Caco-2 (cell line): ENCODE data around the gene CST5. TPM values are rescaled to one million over a fixed set of nuclear protein-coding genes. Genes with fewer than 3 reads are reported as not detected.
A peak's percentile ranks its signal among the peaks of the same experiment; 100 is the strongest.
"Not testable (repeated sequence)": the region's sequence is repeated elsewhere in the genome, so short reads cannot be mapped to it uniquely, and the experiment has no call there.

Experiments used
- BruUV-seq: library from RNA; stranded (reverse); fragments of 400-500 nt; replicated peaks from 2 replicates; lab custom pipeline; 2021; lab: Mats Ljungman, UMichigan
- CTCF ChIA-PET: fragments of 300-600 bp; sonication (Branson Sonifier 250); formaldehyde crosslinking; loops from one replicate; lab custom pipeline; 2022; ENCODE audit warnings: antibody characterized with exemption; lab: Charles Lee
- POLR2A ChIA-PET: fragments of 300-600 bp; sonication (Branson Sonifier 250); formaldehyde crosslinking; loops from one replicate; lab custom pipeline; 2022; ENCODE audit warnings: antibody characterized with exemption; lab: Charles Lee
- DNase-seq, 2 experiments: peaks; one replicate each; pipeline versions ENCODE4 v3.0.0 to v3.0.0-alpha.2; 2020 to 2022
- H3K27me3 ChIP-seq: replicated peaks from 2 replicates; pipeline ENCODE4 v1.6.0; 2011; ENCODE audit warnings: low read length; ENCODE audit not compliant: control insufficient read depth, insufficient read depth
- H3K36me3 ChIP-seq: 2 replicates; pipeline ENCODE4 v1.5.1; 2011; ENCODE audit warnings: low read length; ENCODE audit not compliant: control insufficient read depth, insufficient read depth
- H3K4me1 ChIP-seq: fragments of 250-450 bp; sonication (Bioruptor Pico); 2 replicates; pipeline ENCODE4 v1.5.1; 2020; ENCODE audit warnings: mild to moderate bottlenecking
- H3K4me3 ChIP-seq: 2 replicates; pipeline ENCODE4 v1.5.1; 2011; ENCODE audit warnings: low read depth, mild to moderate bottlenecking, control low read depth, low read length
- H3K9me3 ChIP-seq: fragments of 250-450 bp; sonication (Bioruptor Pico); 2 replicates; pipeline ENCODE4 v1.5.1; 2020; ENCODE audit warnings: mild to moderate bottlenecking, moderate library complexity
- H3K27ac Mint-ChIP-seq: one replicate; pipeline ENCODE4 v1.8.0; 2022; ENCODE audit warnings: mixed read lengths; ENCODE audit not compliant: unreplicated experiment
- H3K27me3 Mint-ChIP-seq: one replicate; pipeline ENCODE4 v1.8.0; 2022; ENCODE audit warnings: mixed read lengths; ENCODE audit not compliant: insufficient read depth, unreplicated experiment
- H3K36me3 Mint-ChIP-seq: one replicate; pipeline ENCODE4 v1.8.0; 2022; ENCODE audit warnings: mild to moderate bottlenecking, mixed read lengths; ENCODE audit not compliant: insufficient read depth, unreplicated experiment
- H3K4me1 Mint-ChIP-seq: one replicate; pipeline ENCODE4 v1.8.0; 2022; ENCODE audit warnings: low read depth, mixed read lengths; ENCODE audit not compliant: unreplicated experiment
- H3K4me3 Mint-ChIP-seq: one replicate; pipeline ENCODE4 v1.8.0; 2022; ENCODE audit warnings: mild to moderate bottlenecking, moderate library complexity, mixed read lengths; ENCODE audit not compliant: unreplicated experiment
- H3K9me3 Mint-ChIP-seq: one replicate; pipeline ENCODE4 v1.8.0; 2022; ENCODE audit warnings: mixed read lengths; ENCODE audit not compliant: unreplicated experiment
- CTCF ChIP-seq, 2 experiments: fragments of 200-600 bp in 1 of 2; IDR thresholded peaks; 1 replicate in 1 of 2; 2 replicates in 1 of 2; pipeline versions ENCODE4 v1.5.1 to v1.8.0; 2011 to 2022; ENCODE audit warnings: antibody characterized with exemption in 1 of 2, control low read depth in 1 of 2, inconsistent platforms in 1 of 2, low read depth in 1 of 2, low read length in 1 of 2, mild to moderate bottlenecking in 1 of 2, moderate library complexity in 1 of 2; ENCODE audit not compliant: insufficient read depth in 1 of 2, severe bottlenecking in 1 of 2, unreplicated experiment in 1 of 2
- intact Hi-C: fragments of 100-400 bp; cut with micrococcal nuclease; formaldehyde crosslinking; loops from one replicate; pipeline ENCODE4 v1.10.0; 2022; ENCODE audit not compliant: unreplicated experiment
- total RNA-seq: library from RNA; stranded (reverse); gene quantifications from 2 replicates; pipeline ENCODE4 v1.2.3, GENCODE V29; 2022

CST5 gene
- total RNA-seq, 1 experiment from 2014 or later: not detected

GRCh38 chr20:23869520-23869919 lies 10.0 kb downstream of the CST5 start:
- Histone ChIP-seq H3K27me3 (no peaks in the 10 kb centered on the region; the same call in 1 of the 2 replicates), H3K9me3 (no peaks in the 10 kb centered on the region; the same call in 1 of the 2 replicates), H3K4me3 (no peak overlapping the region), H3K4me1 (peaks cover 16% of the 10 kb centered on the region), H3K36me3 (no peaks in the 10 kb centered on the region)
- no peak for DNase-seq
- no peak for TF ChIP-seq CTCF (IDR thresholded peaks at IDR 0.05; ENCODE audit: insufficient read depth in 1 of 2, low read depth in 1 of 2, low read length in 1 of 2, severe bottlenecking in 1 of 2, unreplicated experiment in 1 of 2)
- peak overlapping the region; percentile 65 for H3K27ac Mint-ChIP-seq
- no peaks in the 10 kb centered on the region for H3K9me3 Mint-ChIP-seq
- no TSS peak for BruUV-seq
- ChIA-PET POLR2A (no interaction called here), CTCF (interaction anchor here (0.6 kb wide), 1 partner anchor 428 kb away, joined by 3 read pairs; no protein-coding TSS in a partner anchor)
- peaks cover 4% of the 10 kb centered on the region for H3K36me3 Mint-ChIP-seq
- no peak overlapping the region for H3K4me3 Mint-ChIP-seq
- peaks cover 35% of the 10 kb centered on the region for H3K4me1 Mint-ChIP-seq
- H3K27me3 Mint-ChIP-seq: peaks cover 2% of the 10 kb centered on the region
- intact Hi-C loops: no loop called here

- DNase-seq: peak in 1 of 2 experiments; percentile 33
- ChIA-PET POLR2A (no interaction called here), CTCF (no interaction called here)
- H3K4me3 ChIP-seq: no peak overlapping the region
- no TSS peak for BruUV-seq
- intact Hi-C loops: no loop called here
- H3K9me3 Mint-ChIP-seq: no peaks in the 10 kb centered on the region
- H3K4me3 Mint-ChIP-seq: no peak overlapping the region
- peaks cover 35% of the 10 kb centered on the region for H3K4me1 Mint-ChIP-seq
- H3K36me3 Mint-ChIP-seq: peaks cover 4% of the 10 kb centered on the region
- no peaks in the 10 kb centered on the region; the same call in 1 of the 2 replicates for H3K27me3 ChIP-seq
- peaks cover 2% of the 10 kb centered on the region for H3K27me3 Mint-ChIP-seq
- H3K27ac Mint-ChIP-seq: no peak overlapping the region
- H3K4me1 ChIP-seq: peaks cover 16% of the 10 kb centered on the region
- no peaks in the 10 kb centered on the region; the same call in 1 of the 2 replicates for H3K9me3 ChIP-seq
- TF ChIP-seq CTCF (IDR thresholded peaks at IDR 0.05; ENCODE audit: insufficient read depth in 1 of 2, low read depth in 1 of 2, low read length in 1 of 2, severe bottlenecking in 1 of 2, unreplicated experiment in 1 of 2): no peak
- H3K36me3 ChIP-seq: no peaks in the 10 kb centered on the region
Observed at GRCh38 chr20:23868321-23868720, 11.2 kb downstream of the CST5 start.

GRCh38 chr20:23867152-23867776 lies 12.3 kb downstream of the CST5 start:
- intact Hi-C loops: no loop called here
- no peaks in the 10 kb centered on the region; the same call in 1 of the 2 replicates for H3K9me3 ChIP-seq
- Mint-ChIP-seq H3K36me3 (peaks cover 4% of the 10 kb centered on the region), H3K4me3 (no peak overlapping the region), H3K4me1 (peaks cover 35% of the 10 kb centered on the region), H3K9me3 (no peaks in the 10 kb centered on the region), H3K27ac (no peak overlapping the region), H3K27me3 (peaks cover 2% of the 10 kb centered on the region)
- ChIA-PET CTCF (no interaction called here), POLR2A (no interaction called here)
- no peak for TF ChIP-seq CTCF (IDR thresholded peaks at IDR 0.05; ENCODE audit: insufficient read depth in 1 of 2, low read depth in 1 of 2, low read length in 1 of 2, severe bottlenecking in 1 of 2, unreplicated experiment in 1 of 2)
- no peaks in the 10 kb centered on the region for H3K36me3 ChIP-seq
- no TSS peak for BruUV-seq
- DNase-seq: no peak
- H3K27me3 ChIP-seq: no peaks in the 10 kb centered on the region
- H3K4me3 ChIP-seq: no peak overlapping the region
- peaks cover 16% of the 10 kb centered on the region for H3K4me1 ChIP-seq

- H3K27me3 ChIP-seq, H3K27me3 Mint-ChIP-seq, POLR2A ChIA-PET, CTCF ChIA-PET, H3K27ac Mint-ChIP-seq, H3K4me3 ChIP-seq, H3K9me3 Mint-ChIP-seq, BruUV-seq, H3K4me3 Mint-ChIP-seq, intact Hi-C loops, H3K36me3 ChIP-seq, H3K9me3 ChIP-seq, H3K4me1 ChIP-seq, H3K36me3 Mint-ChIP-seq, H3K4me1 Mint-ChIP-seq: not testable (repeated sequence)
- peak in 1 of 2 experiments; percentile 24 for DNase-seq
Observed at GRCh38 chr20:23860771-23861170, 18.8 kb downstream of the CST5 start.
